GM19467 (cell line): ENCODE measurements around the gene ATP10B.
"Not testable (repeated sequence)": the region's sequence is repeated elsewhere in the genome, so short reads cannot be mapped to it uniquely, and the experiment has no call there.

ENCODE experiments used
- ATAC-seq: cut with Tn5 transposase; IDR thresholded peaks from one replicate; pipeline ENCODE4 v1.9.1; 2021; ENCODE audit warnings: mild to moderate bottlenecking, moderate library complexity; ENCODE audit not compliant: unreplicated experiment

The ATP10B gene

DNA sequence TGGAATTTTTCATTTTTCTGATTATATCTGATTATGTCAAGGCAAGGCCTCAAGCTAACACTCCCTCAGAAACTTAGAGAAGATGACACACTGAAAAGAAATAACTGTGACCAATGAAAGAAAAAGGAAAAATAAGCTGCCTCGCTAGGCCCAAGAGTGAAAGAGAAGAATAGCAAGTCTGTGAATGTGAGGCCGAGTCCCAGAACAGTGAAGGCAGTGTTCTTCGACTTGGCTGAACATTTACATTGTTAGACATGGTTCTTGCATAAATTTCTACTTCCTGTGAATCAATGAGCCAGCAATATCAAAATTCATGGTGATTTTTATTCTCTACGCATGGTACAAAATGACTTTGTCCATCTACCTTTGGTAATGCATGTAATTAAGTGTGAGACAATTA is at the start of gene ATP10B:
TSS of gene ATP10B (minus strand) at position 163 of the 400 bp plus-strand sequence. CDS start 164,137 bp downstream, outside the sequence.
- no peak for ATAC-seq

DNA sequence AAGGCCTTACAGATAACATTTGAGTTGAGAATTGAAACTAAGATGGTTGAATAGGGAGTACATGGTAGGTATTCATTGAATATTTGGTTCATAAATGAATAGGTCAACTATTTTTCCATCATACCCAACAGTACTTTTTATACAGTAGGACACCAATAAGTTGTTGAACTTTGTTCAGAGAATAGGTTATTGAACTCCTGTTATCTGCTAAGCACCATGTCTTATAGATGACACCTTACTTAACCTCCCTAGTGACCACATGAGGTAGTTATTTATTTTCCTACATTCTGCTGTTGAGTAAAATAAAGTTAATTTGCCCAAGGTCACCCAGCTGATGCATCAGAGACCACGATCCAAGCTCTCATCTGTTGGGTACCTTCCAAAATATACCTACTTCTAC is 49.6 kb upstream of the ATP10B start:
- no peak for ATAC-seq

- no peak for ATAC-seq
Observed at GRCh38 chr5:160899735-160900134, 47.7 kb upstream of the ATP10B start.

- not testable (repeated sequence) for ATAC-seq
Observed at GRCh38 chr5:160893180-160893964, 41.4 kb upstream of the ATP10B start.

DNA sequence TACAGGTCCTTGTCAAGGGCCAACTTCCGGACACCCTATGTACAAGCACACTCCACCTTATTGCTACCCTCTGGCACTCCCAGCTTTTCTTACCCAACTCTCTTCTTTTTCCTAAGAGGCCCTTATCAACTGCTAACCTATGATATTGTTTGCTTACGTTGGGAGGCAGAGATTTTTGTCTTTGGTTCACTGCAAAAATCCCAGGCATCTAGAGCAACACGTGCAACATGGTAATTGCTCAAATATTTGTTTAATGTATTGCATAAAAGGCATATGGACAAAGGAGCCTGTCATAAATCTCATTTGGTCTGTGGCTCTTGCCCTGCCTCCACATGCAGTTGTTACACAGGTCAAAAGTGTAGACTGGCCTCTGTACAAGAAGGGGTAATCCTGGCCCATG is 35.8 kb upstream of the ATP10B start:
- ATAC-seq, result no peak

DNA sequence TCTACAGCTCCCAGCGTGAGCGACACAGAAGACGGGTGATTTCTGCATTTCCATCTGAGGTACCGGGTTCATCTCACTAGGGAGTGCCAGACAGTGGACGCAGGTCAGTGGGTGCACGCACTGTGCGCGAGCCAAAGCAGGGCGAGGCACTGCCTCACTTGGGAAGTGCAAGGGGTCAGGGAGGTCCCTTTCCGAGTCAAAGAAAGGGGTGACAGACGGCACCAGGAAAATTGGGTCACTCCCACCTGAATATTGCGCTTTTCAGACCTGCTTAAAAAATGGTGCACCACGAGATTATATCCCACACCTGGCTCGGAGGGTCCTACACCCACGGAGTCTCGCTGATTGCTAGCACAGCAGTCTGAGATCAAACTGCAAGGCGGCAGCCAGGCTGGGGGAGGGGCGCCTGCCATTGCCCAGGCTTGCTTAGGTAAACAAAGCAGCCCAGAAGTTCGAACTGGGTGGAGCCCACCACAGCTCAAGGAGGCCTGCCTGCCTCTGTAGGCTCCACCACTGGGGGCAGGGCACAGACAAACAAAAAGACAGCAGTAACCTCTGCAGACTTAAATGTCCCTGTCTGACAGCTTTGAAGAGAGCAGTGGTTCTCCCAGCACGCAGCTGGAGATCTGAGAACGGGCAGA is 21.7 kb upstream of the ATP10B start:
- not testable (repeated sequence) for ATAC-seq

GRCh38 chr5:160869989-160870521 is 18.0 kb upstream of the ATP10B start:
- no peak for ATAC-seq

DNA sequence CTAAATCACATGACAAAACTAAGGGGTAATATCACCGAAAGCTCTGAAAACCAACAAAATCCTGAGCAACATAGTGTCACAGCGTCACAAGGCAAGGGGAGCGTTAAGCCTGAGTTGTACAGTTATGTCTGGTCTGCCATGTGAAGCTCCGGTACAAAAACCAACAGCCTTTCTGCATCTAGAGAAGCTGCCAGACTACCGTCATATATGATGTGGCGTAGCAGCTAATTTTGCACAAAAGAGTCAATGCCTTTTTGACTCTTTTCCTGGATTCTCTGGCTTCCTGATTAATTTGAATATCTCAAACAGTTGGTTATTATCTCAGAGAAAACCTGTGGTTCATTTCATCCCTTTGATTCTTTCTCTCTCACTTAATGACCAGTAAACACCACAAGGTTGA is 16.0 kb upstream of the ATP10B start:
- no peak for ATAC-seq

- ATAC-seq, result no peak
Observed at GRCh38 chr5:160851451-160851850, 560 bp downstream of the ATP10B start.

DNA sequence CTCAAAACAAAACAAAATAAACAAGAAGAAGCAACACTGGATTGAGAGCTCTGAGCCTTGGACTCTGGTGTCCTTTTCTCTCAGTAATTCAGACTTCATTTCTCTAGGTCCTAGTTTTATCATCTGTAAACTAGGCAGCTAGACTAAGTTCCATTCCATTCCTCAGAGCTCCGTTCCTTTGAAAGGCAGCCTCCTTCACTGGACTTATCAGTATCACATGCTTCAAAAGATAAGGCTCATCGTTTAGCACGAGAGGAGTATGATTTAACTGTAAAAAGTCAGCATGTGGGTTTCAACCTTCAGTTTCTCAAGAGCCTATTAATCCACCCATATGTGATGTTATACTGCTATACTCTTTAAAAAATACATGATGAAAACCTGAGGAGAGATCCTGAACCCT is 1.6 kb downstream of the ATP10B start:
- no peak for ATAC-seq

DNA sequence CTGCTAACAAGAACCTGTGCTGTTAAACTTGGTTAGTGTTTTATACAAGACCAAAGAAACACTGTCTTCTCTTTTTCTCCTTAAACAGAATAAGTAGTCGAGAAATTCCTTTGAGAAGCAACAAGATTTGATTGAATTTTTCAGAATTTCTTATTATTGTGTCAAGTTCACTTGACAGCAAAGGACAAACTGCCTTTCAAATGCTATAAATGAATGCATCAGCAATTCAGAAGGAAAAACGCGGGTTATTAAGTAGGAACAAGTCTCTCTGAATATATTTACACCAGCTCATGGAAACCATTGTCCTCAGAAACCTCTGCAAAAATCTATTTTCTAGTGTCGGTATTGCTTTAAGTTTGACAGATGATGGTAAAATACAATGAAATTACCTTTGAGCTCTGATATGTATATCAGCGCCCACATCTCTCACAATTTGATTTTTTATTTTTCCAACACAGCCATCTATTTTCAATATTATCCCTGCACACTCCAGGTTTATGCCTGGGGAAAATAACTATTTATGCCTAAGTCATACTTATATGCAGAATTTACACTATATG is 4.4 kb downstream of the ATP10B start:
- ATAC-seq, result no peak

GRCh38 chr5:160846642-160847041 is 5.4 kb downstream of the ATP10B start:
- ATAC-seq, result no peak

GRCh38 chr5:160844177-160844576 is 7.8 kb downstream of the ATP10B start:
- no peak for ATAC-seq

GRCh38 chr5:160843240-160843639 is 8.8 kb downstream of the ATP10B start:
- peak; percentile 99 for ATAC-seq

GRCh38 chr5:160837749-160838593 is 14.0 kb downstream of the ATP10B start:
- ATAC-seq, result no peak

DNA sequence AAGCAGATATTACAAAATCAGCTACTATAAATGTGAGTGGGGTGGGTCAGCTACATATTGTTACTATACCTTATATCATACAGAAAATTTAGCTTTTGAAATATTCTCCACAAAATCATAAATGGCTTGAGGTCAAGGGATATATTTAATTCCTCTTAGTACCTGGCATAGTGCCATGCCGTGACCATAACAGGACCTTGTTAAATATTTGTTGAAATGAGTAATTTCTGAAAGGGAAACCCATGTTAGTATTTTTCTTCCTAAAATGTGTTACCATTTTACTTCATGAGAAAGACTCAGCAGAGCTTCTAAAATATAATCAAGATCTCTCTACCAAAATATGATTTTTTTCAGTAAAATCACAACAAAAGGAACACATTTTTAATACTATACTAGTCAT is 14.8 kb downstream of the ATP10B start:
- no peak for ATAC-seq

DNA sequence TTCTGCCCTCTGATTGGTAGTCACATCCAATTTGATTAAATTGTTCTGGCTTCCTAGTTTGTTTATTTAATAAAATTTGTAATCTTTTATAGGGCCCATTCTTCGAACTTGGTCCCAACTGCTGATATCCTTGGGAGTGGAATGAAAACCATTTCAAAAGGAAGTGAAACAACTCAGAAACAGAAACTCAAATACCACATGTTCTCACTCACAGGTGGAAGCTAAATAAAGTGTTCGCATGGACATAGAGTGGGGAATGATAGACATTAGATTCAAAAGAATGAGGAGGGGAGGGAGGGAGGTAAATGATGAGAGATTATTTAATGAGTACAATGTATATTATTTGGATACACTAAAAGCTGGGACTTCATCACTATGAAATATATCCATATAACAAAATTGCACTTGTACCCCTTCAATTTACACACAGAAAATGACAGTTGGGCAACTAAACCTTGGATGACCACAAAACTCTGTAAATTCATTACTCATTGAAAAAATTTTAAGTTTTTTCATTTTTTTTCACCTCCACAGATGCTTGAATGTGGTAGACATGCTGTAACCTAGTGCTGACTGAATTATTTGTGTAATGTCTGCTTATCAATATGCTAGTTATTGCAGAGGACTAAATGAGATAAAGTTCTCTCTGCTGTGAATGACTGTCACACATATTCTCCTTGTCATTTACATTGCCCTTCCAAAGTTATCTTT is 16.0 kb downstream of the ATP10B start:
- peak; percentile 64 for ATAC-seq

DNA sequence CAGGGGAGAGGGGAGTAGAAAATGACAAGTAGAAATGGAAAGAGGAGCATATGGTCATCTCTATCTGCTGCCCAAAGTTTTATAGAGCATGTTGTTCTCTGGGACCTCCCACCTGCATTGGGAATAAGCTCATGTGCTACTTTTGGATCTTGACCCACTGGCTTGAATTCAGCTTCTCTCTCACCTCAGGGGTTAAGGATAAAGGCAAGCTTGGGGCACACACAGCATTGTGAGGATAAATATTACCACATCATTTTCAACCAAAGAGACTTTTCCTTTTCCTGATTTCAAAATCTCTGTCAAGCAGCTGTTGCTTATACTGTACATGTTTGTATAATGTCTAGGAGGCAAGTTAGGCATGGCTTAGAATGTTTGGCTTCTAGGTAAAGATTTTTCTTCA is 16.6 kb downstream of the ATP10B start:
- peak; percentile 32 for ATAC-seq

GRCh38 chr5:160833806-160834205 is 18.2 kb downstream of the ATP10B start:
- ATAC-seq, result no peak

DNA sequence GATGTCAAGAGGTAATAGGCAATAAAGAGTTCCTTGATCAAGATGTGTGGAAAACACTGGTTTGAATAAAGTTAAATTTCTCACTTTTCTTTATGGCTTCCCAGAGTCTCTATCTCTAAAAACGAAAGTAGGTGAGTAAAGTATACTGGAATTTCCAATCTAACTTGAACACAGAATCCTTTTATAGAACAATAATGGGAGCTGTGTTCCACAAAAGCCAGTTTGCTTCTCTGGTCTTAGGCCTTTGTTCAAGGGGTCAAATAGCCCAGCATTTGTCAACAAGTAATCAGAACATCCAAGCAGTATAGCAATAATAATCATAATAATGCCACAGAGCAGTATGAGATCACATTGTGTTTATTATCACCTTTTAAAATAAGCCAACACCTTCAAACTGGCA is 20.2 kb downstream of the ATP10B start:
- no peak for ATAC-seq
